GM18861 (cell line): Measurements from ENCODE around the gene PTPRU.
"Not testable (repeated sequence)": the region's sequence is repeated elsewhere in the genome, so short reads cannot be mapped to it uniquely, and the experiment has no call there.

ENCODE experiments used
- ATAC-seq: cut with Tn5 transposase; IDR thresholded peaks from one replicate; pipeline ENCODE4 v1.9.1; 2021; ENCODE audit not compliant: unreplicated experiment

PTPRU gene

GRCh38 chr1:29312469-29313461, 76.4 kb downstream of the PTPRU start:
- ATAC-seq, result no peak

GRCh38 chr1:29314685-29315084, 78.4 kb downstream of the PTPRU start:
- ATAC-seq, result not testable (repeated sequence)

- no peak for ATAC-seq
These were observed 78.9 kb downstream of the PTPRU start for GRCh38 chr1:29315262-29315661.

- no peak for ATAC-seq
These were observed 79.6 kb downstream of the PTPRU start for GRCh38 chr1:29315876-29316275.

GRCh38 chr1:29317063-29317915, 81.0 kb downstream of the PTPRU start:
- no peak for ATAC-seq

GRCh38 chr1:29317916-29318530, 81.7 kb downstream of the PTPRU start:
- ATAC-seq, result no peak

- ATAC-seq, result no peak
These were observed 82.4 kb downstream of the PTPRU start for GRCh38 chr1:29318724-29319123.

GRCh38 chr1:29319300-29320110, 83.2 kb downstream of the PTPRU start:
- ATAC-seq, result no peak

- ATAC-seq, result no peak
These were observed 84.0 kb downstream of the PTPRU start for GRCh38 chr1:29320156-29320940.

- ATAC-seq, result no peak
These were observed 84.9 kb downstream of the PTPRU start for GRCh38 chr1:29321176-29321575.

- no peak for ATAC-seq
These were observed 85.9 kb downstream of the PTPRU start for GRCh38 chr1:29322147-29322694.

- ATAC-seq, result no peak
These were observed 86.7 kb downstream of the PTPRU start for GRCh38 chr1:29322861-29323585.

- no peak for ATAC-seq
These were observed 87.3 kb downstream of the PTPRU start for GRCh38 chr1:29323636-29324035.

GRCh38 chr1:29324202-29324601, 87.9 kb downstream of the PTPRU start:
- ATAC-seq, result no peak

GRCh38 chr1:29324771-29325351, 88.5 kb downstream of the PTPRU start:
- ATAC-seq, result no peak

GRCh38 chr1:29325675-29326074, 89.4 kb downstream of the PTPRU start:
- no peak for ATAC-seq

GRCh38 chr1:29326123-29326522, 89.8 kb downstream of the PTPRU start:
- no peak for ATAC-seq

GRCh38 chr1:29327223-29327935, 91.1 kb downstream of the PTPRU start:
- ATAC-seq, result no peak
